Endodermal cell (in vitro differentiated cells): Measurements from ENCODE around the gene FBXO38. TPM values are rescaled to one million over a fixed set of nuclear protein-coding genes. Genes with fewer than 3 reads are reported as not detected.

Experiments used
- DNase-seq: peaks from one replicate; pipeline ENCODE4 v3.0.0-alpha.2; 2017
- H3K27ac ChIP-seq: 2 replicates; pipeline ENCODE4 v1.5.1; 2013; ENCODE audit warnings: mild to moderate bottlenecking, low read depth, low read length, moderate library complexity
- H3K27me3 ChIP-seq: 2 replicates; pipeline ENCODE4 v1.6.1; 2013; ENCODE audit warnings: mild to moderate bottlenecking, low read length, moderate library complexity; ENCODE audit not compliant: insufficient read depth, control insufficient read depth, poor library complexity, severe bottlenecking
- H3K36me3 ChIP-seq: 2 replicates; pipeline ENCODE4 v1.7.0; 2013; ENCODE audit warnings: mild to moderate bottlenecking, low read length, moderate library complexity; ENCODE audit not compliant: control insufficient read depth, insufficient read depth
- H3K4me1 ChIP-seq: one replicate; pipeline ENCODE4 v1.7.0; 2013; ENCODE audit warnings: low read length; ENCODE audit not compliant: control insufficient read depth, insufficient read depth
- H3K4me3 ChIP-seq: 2 replicates; pipeline ENCODE4 v1.5.1; 2013; ENCODE audit warnings: mild to moderate bottlenecking, low read length, moderate library complexity
- H3K9ac ChIP-seq: 2 replicates; pipeline ENCODE4 v1.6.1; 2013; ENCODE audit warnings: mild to moderate bottlenecking, low read length, moderate library complexity; ENCODE audit not compliant: poor library complexity, severe bottlenecking; ENCODE audit errors: extremely low read depth
- H3K9me3 ChIP-seq: 2 replicates; pipeline ENCODE4 v1.6.1; 2013; ENCODE audit warnings: mild to moderate bottlenecking, low read length, moderate library complexity; ENCODE audit not compliant: control insufficient read depth
- H3K27ac Mint-ChIP-seq: 2 replicates; pipeline ENCODE4 v1.8.0; 2020; ENCODE audit warnings: mixed read lengths
- H3K27me3 Mint-ChIP-seq: 2 replicates; pipeline ENCODE4 v1.8.0; 2021; ENCODE audit warnings: mild to moderate bottlenecking, mixed read lengths; ENCODE audit not compliant: insufficient read depth
- H3K36me3 Mint-ChIP-seq: 2 replicates; pipeline ENCODE4 v1.8.0; 2020; ENCODE audit warnings: low read depth, mixed read lengths
- H3K4me1 Mint-ChIP-seq: 2 replicates; pipeline ENCODE4 v1.8.0; 2020; ENCODE audit warnings: mixed read lengths
- H3K4me3 Mint-ChIP-seq: 2 replicates; pipeline ENCODE4 v1.8.0; 2020; ENCODE audit warnings: mild to moderate bottlenecking, moderate library complexity, mixed read lengths
- H3K9me3 Mint-ChIP-seq: 2 replicates; pipeline ENCODE4 v1.8.0; 2020; ENCODE audit warnings: mild to moderate bottlenecking, mixed read lengths
- CTCF ChIP-seq: fragments of 200-600 bp; sonication (generic); conservative IDR thresholded peaks from 2 replicates; pipeline ENCODE4 v1.5.0; 2021; ENCODE audit warnings: antibody characterized with exemption, mild to moderate bottlenecking
- WGBS, 2 experiments: methylation state at CpG; one replicate each; pipeline versions ENCODE4 v1.1.5 to v1.1.7; 2013; ENCODE audit warnings: missing lambda C conversion rate in 2 of 2, mixed read lengths in 1 of 2; ENCODE audit not compliant: insufficient coverage in 1 of 2, insufficient read length in 1 of 2; 5-methylcytosine and 5-hydroxymethylcytosine counted together
- total RNA-seq, 2 donors: library from RNA; stranded (reverse); fragmentation: NEBNext Ultra II Directional in 1 of 2; extraction: Animal tissue kit (Norgen Biotek cat#: 25700) in 1 of 2; gene quantifications; 2 replicates in 1 of 2; 3 replicates in 1 of 2; pipeline ENCODE4 v1.2.1, GENCODE V29; 2021

The FBXO38 gene
- total RNA-seq, 2 donors from 2014 or later, result 45.4 to 49.7 TPM

GRCh38 chr5:148378670-148379069 lies 5.1 kb upstream of the FBXO38 start:
- H3K27me3 Mint-ChIP-seq, result no peaks in the 10 kb centered on the region
- no peak for TF ChIP-seq CTCF
- 94 to 100% methylated on average over 1 to 3 of the region's 3 CpGs for WGBS, 2 experiments
- H3K4me3 ChIP-seq, result no peak overlapping the region
- no peaks in the 10 kb centered on the region for H3K36me3 ChIP-seq
- H3K9ac ChIP-seq, result no peak overlapping the region
- DNase-seq, result no peak
- H3K4me1 Mint-ChIP-seq, result peaks cover 12% of the 10 kb centered on the region
- H3K4me3 Mint-ChIP-seq, result no peak overlapping the region
- H3K27ac Mint-ChIP-seq, result no peak overlapping the region
- no peaks in the 10 kb centered on the region for H3K9me3 ChIP-seq
- peaks cover 2% of the 10 kb centered on the region for H3K36me3 Mint-ChIP-seq
- no peak overlapping the region for H3K27ac ChIP-seq
- H3K9me3 Mint-ChIP-seq, result no peaks in the 10 kb centered on the region
- H3K27me3 ChIP-seq, result no peaks in the 10 kb centered on the region
- no peaks in the 10 kb centered on the region for H3K4me1 ChIP-seq

- DNase-seq, result no peak
- Mint-ChIP-seq H3K36me3 (peaks cover 2% of the 10 kb centered on the region), H3K4me3 (no peak overlapping the region), H3K27me3 (no peaks in the 10 kb centered on the region), H3K4me1 (peaks cover 13% of the 10 kb centered on the region), H3K9me3 (no peaks in the 10 kb centered on the region), H3K27ac (no peak overlapping the region)
- H3K9ac ChIP-seq, result no peak overlapping the region
- H3K36me3 ChIP-seq, result no peaks in the 10 kb centered on the region
- no peak overlapping the region for H3K27ac ChIP-seq
- H3K4me1 ChIP-seq, result no peaks in the 10 kb centered on the region
- H3K4me3 ChIP-seq, result no peak overlapping the region
- no peak for TF ChIP-seq CTCF
- no peaks in the 10 kb centered on the region for H3K27me3 ChIP-seq
- no peaks in the 10 kb centered on the region for H3K9me3 ChIP-seq
Observed at GRCh38 chr5:148379340-148379739, 4.4 kb upstream of the FBXO38 start.

GRCh38 chr5:148381906-148382305 lies 1.9 kb upstream of the FBXO38 start:
- Histone ChIP-seq H3K27me3 (no peaks in the 10 kb centered on the region), H3K36me3 (peaks cover 2% of the 10 kb centered on the region), H3K9me3 (no peaks in the 10 kb centered on the region), H3K9ac (no peak overlapping the region), H3K4me1 (no peaks in the 10 kb centered on the region), H3K4me3 (no peak overlapping the region), H3K27ac (no peak overlapping the region)
- no peaks in the 10 kb centered on the region for H3K27me3 Mint-ChIP-seq
- peaks cover 25% of the 10 kb centered on the region for H3K4me1 Mint-ChIP-seq
- TF ChIP-seq CTCF, result no peak
- no peak overlapping the region for H3K4me3 Mint-ChIP-seq
- 79 to 100% methylated on average over 1 to 3 of the region's 3 CpGs for WGBS, 2 experiments
- peaks cover 5% of the 10 kb centered on the region for H3K36me3 Mint-ChIP-seq
- H3K9me3 Mint-ChIP-seq, result no peaks in the 10 kb centered on the region
- no peak overlapping the region for H3K27ac Mint-ChIP-seq
- no peak for DNase-seq
